Heart left ventricle (tissue), 13 donors: ENCODE measurements around the gene EME1.

Source experiments
- CTCF ChIP-seq, 12 donors: fragments of 200-600 bp; sonication (generic) in 4 of 12; IDR thresholded peaks; one replicate each; pipeline versions ENCODE4 v1.5.0 to v1.8.0; 2018 to 2022; ENCODE audit warnings: antibody characterized with exemption in 12 of 12, mild to moderate bottlenecking in 5 of 12
- POLR2A ChIP-seq, 2 donors: fragments of 450-650 bp; IDR thresholded peaks; one replicate each; pipeline ENCODE4 v1.6.1; 2017; ENCODE audit warnings: antibody characterized with exemption in 2 of 2, mild to moderate bottlenecking in 2 of 2, moderate library complexity in 2 of 2
- donor health status: ischemic (EF 13 %, LVEDD 7.1; RV severe dilation, severe dysfunction).
- donor health status: DM: no; HTN: yes; CAD: no.
- donor health status: DM: no; HTN: no; CAD: no.
- donor health status: ischemic (EF 25% LVEDD 6.9; RV normal size, moderate dysfunction).
- donor health status: ischemic (EF 25% LVEDD 5.7; RV mildly dilated, moderate dysfunction).
- donor health status: ischemic (EF 35%, LVEDD 5.7; RV mildly dilated, moderate dysfunction).
- donor health status: nonischemic (EF 11% LVEDD 7.7; RV severe dilation, severe dysfunction).
- donor health status: DM: yes; HTN: yes; CAD: no.
- donor health status: PGD.
- donor health status: ischemic (EF 29% LVEDD 5.4; RV normal size, mild dysfunction).
- donor health status: nonischemic (EF 23%, LVEDD 6.1; RV moderate dilation, normal function).

GRCh38 chr17:50338645-50339044 is 34.4 kb upstream of the EME1 start:
- TF ChIP-seq CTCF (IDR thresholded peaks at IDR 0.05) (no peak), POLR2A (IDR thresholded peaks at IDR 0.05) (no peak)
